ENCODE measurements around the gene C12orf57. TPM values are rescaled to one million over a fixed set of nuclear protein-coding genes. Genes with fewer than 3 reads are reported as not detected.

Gene C12orf57
- total RNA-seq, 1 donor = 336 TPM

DNA sequence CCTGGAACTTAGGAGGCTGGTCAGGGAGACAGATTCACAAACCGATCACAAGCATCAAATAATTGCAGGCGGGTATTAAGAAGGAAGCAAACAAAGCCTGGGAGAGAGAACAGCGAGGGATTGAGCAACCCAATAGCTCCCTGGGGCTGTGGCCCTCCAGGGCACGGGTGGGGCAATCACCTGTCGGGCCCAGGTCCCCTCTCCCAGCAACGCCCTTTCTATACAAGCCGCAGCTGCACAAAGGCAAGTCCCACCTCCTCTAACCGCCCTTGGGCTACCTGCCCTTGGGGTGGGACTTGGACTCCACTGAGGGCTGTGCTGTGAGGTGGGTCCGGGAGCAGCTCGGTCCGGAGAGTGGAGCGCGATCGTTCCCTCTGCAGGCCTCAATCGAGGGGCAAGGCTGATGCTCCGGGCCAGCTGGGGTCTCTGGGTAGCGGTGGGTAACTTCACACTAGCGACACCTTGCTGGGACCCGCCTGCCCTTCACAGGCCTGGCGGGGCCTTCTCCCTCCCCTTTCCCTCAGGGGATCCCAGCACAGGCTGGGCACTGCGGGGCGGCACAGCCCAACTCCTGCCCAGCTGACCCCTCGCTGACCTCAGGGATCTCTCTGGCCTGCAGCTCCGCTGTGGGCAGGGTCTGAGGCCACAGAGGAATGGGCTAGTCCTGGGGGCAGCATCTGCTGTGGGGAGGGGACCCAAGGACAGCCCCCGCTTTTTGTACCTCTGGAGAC, 18.6 kb downstream of the C12orf57 start:
- no peak for DNase-seq (ENCODE audit: low read depth in 2 of 3, low spot score in 2 of 3)

DNA sequence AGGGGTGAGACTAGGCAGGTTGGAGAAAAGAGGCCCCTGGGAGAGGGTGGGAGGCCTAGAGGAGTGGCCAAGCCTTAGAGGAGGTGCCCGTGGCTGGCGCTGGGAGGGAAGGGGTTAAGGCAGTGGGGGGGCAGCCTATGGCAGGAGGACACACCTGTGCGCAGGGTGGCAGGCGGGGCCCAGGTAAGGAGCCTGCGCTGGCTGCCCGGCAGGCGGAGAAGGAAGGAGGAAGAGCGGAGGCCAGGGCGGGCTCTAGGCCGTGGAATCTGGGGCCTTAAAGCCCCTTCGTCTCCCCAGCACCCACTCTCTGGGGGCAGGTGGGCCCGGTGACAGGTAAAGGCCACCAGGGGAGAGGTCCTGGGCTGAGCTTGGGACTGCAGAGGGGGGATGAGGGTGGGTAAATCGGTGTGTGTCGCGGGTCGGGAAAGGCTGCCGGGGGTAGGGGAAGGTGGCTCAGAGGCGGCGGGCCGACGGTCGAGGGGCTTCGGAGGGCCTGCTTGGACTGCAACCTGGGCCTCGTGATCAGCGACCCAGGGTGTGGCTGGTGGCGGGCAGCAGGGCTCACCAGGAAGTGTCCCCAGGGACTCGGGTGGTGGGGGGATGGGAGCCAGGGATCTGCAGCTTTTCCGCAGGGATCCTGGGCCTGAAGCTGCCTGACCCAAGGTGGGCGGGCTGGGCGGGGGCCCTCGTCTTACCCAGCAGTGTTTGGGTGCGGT, 19.4 kb downstream of the C12orf57 start:
- DNase-seq (ENCODE audit: low read depth in 2 of 3, low spot score in 2 of 3) = no peak

DNA sequence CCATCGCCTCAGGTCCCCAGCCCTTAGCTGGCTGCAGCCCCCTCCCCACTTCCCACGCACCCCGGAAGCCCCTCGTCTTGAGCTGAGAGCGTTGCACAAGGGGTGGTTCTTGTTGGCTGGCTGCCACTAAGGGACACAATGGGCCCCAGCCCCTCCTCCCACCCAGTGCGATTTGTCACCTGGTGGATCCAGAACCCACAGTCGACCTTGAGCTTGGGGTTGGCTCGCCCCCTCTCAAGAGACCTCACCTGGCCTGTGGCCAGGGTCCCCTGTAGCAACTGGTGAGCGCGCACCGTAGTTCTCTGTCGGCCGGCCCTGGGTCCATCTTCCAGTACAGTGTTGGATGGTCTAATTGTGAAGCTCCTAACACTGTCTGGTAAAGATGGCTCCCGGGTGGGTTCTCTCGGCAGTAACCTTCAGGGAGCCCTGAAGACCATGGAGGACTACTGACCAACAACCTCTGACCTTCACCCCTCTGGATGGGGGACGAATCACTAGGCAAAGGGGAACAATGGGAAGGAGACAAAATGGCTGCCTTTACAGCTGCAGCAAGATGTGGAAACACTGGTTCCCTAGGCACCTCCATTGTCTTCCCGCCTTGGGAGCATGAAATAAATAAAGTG, 20.1 kb downstream of the C12orf57 start:
- DNase-seq (ENCODE audit: low read depth in 2 of 3, low spot score in 2 of 3) = no peak

- DNase-seq (ENCODE audit: low read depth in 2 of 3, low spot score in 2 of 3) = no peak
Observed at GRCh38 chr12:6964605-6965025, 20.8 kb downstream of the C12orf57 start.

DNA sequence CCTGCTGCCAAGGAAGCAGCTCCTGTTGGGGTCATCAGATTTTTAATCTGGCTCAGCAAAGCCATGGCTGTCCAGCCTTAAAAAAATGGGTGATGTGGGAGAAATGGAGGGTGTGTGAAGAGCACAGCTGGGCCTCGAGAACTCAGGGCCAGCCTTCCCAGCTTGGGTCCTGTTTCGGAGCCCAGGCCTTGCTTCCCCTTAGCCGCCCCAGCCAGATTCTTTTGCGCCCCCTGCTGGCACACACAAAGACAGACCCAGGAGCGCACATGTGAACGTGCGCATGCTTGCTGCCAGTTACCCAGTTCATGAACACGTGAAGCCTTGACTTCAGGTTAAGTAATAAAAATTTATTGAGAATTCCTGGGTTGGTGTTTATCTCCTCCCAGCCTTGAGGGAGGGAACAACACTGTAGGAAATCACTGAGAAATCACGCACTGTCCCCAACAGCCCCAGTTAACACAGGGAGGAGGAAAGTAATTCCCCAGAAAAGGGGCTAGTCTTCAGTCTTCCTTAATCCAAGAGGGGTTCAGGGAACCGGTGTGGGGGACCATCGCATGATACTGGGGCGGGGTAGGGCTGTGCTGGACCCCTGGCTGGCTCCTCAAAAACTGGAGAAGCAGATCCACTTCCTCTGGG, 21.3 kb downstream of the C12orf57 start:
- peak; percentile 86 to 94 (median 89) for DNase-seq (ENCODE audit: low read depth in 2 of 3, low spot score in 2 of 3)

- no peak for DNase-seq (ENCODE audit: low read depth in 2 of 3, low spot score in 2 of 3)
Observed at GRCh38 chr12:6965714-6966113, 21.9 kb downstream of the C12orf57 start.

DNA sequence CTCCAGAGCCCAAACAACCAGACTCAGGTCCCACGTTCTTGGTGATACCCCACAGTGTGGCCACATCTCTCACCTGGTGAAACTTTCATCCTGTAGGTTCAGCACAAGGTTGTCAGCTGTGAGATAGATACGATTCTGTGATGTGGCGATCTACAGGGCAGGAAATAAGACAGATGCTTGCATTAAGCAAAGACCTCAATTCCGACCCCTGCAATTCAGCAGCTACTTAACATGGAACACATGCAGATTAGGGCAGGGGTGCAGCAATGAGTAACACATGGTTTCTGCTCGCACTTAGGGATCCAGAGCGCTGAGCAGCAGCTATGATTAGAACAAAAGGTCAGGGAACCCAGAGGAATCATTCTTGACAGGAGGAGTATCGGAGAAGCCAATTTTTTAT, 22.5 kb downstream of the C12orf57 start:
- no peak for DNase-seq (ENCODE audit: low read depth in 2 of 3, low spot score in 2 of 3)

DNA sequence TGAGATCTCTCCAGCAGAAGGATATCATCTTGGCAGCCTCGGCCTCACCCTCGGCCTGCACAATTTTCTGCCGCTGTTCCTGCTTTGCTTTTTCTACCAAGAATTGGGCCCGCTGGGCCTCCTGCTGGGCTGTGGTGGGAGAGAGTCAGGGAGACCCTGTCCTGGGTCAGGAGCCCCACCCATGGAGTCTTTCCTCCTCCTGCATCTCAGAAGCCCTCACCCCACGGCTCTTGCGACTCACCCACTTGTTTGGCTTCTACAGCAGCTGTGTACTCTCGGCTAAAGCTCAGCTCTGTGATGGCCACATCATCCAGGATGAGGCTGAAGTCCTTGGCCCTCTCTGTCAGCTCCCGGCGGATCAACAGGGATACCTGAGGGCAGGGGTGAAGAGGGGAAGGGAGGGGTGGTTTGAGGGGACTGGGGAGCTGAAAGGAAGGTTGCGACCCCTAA, 23.9 kb downstream of the C12orf57 start:
- no peak for DNase-seq (ENCODE audit: low read depth in 2 of 3, low spot score in 2 of 3)

DNA sequence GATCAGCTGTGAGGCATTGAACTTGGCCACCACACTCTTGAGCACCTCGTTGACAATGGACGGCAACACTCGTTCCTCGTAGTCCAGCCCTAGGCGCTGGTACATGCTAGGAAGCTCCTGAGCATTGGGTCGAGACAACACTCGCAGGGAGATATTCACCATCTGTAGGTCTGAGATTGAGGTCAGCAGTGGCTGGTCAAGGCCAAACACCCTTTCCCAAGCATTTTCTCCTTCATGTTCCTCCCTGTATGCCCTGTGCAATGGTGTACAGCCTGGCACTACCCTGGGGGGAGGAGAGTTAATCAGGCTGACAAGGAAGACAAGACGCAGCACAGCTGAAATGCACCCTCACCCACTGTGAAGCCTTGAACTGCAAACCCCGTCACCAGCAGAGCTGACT, 24.6 kb downstream of the C12orf57 start:
- DNase-seq (ENCODE audit: low read depth in 2 of 3, low spot score in 2 of 3) = no peak

GRCh38 chr12:6970096-6970527, 26.3 kb downstream of the C12orf57 start:
- DNase-seq (ENCODE audit: low read depth in 2 of 3, low spot score in 2 of 3) = no peak

DNA sequence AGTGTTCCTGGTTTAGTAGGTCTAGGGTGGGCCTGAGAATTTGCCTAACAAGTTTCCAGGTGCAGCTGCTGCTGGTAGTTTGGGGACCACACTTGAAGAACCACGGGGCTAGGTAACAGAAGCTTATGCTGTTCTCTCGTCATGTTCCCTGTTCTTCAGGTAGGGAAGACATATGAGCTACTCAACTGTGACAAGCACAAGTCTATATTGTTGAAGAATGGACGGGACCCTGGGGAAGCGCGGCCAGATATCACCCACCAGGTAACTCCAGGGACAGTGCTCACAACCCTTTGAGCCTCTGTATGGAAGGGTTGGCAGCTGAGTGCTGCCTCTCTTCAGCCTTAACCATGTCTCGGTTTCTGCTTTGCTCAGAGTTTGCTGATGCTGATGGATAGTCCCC, 30.4 kb downstream of the C12orf57 start:
- DNase-seq (ENCODE audit: low read depth in 2 of 3, low spot score in 2 of 3) = no peak

DNA sequence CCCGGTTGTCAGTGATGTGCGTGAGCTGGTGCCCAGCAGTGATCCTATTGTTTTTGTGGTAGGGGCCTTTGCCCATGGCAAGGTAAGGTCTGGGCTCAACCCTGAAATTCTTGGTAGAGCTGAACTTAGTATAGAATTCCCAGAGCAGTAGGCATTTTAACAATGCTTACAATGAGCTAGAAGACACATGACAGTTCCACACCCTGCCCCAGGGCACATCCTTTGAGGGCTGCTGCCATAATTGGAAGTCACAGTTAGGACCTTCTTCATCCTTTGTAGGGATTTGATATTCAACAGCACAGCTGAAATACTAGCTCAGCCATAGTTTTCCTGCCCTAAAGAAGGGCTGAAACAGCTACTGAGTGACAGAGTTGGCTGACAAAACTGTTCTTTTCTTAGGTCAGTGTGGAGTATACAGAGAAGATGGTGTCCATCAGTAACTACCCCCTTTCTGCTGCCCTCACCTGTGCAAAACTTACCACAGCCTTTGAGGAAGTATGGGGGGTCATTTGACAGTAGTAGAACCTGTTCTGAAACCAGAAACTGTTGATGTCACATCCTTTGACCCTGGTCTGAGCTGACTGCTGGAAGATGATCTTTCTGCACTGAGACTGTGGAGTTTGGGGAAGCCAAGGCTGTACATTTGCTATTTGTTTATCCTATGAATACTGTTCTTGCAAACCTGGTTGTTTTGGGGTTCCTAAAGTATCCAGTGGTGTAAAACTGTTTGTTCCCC, 31.6 kb downstream of the C12orf57 start:
- DNase-seq (ENCODE audit: low read depth in 2 of 3, low spot score in 2 of 3) = no peak

DNA sequence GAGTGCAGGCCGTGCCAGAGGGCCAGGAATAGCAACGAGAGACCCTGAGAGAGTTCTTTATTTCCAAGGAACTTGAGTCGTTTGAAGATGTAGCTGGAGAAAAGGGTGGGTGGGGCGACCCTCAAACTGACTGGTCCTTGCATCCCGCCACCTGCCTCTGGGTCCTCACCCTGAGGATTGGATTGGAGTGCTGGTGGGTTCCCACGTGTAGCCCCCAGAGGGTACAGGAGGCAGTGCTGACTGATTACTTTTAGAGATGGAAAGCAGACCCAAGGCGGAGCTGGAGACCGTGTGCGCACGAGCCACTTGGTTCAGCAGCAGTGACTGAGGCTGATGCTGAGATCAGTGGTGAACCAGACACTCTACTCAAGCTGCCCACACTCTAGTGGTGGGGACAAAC, 33.8 kb downstream of the C12orf57 start:
- no peak for DNase-seq (ENCODE audit: low read depth in 2 of 3, low spot score in 2 of 3)

GRCh38 chr12:6978188-6978587, 34.4 kb downstream of the C12orf57 start:
- DNase-seq (ENCODE audit: low read depth in 2 of 3, low spot score in 2 of 3) = no peak

DNA sequence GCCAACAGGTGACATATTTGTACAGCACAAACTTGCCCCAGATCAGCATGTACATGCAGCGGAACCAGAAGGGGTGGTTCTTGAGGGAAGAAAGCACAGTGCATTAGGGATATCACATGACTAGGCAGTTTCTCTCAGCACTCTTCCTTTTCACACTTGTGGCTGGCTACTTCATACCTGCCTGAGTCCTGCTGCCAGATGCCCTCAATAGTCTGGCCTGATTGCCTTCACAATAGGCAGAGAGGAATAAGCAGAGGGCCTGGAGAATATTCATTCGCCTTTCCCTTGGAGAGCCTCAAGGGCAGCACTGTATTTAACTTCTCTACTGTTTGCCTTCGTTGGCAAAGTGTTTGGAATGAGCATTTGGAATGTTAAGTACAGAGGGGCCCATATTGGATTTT, 34.8 kb downstream of the C12orf57 start:
- no peak for DNase-seq (ENCODE audit: low read depth in 2 of 3, low spot score in 2 of 3)

DNA sequence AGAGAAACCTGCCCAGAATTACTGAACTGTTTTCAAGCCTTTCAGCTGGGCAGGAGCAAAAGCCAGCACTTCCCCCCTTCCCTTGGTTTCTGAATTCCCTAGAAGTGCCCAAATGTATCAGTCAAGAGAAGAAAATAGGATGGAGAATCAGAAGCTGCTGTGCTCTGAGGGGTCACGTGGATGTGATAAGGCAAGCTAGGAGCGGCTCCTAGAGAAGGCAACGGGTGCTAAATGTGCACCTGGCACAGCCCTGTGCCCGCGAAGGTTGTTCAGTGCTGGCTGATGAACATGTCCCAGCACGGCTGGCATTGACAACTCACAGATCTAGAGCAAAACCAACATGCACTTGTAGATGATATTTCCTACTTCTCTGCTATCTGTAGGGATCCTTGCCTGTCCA, 35.2 kb downstream of the C12orf57 start:
- no peak for DNase-seq (ENCODE audit: low read depth in 2 of 3, low spot score in 2 of 3)

DNA sequence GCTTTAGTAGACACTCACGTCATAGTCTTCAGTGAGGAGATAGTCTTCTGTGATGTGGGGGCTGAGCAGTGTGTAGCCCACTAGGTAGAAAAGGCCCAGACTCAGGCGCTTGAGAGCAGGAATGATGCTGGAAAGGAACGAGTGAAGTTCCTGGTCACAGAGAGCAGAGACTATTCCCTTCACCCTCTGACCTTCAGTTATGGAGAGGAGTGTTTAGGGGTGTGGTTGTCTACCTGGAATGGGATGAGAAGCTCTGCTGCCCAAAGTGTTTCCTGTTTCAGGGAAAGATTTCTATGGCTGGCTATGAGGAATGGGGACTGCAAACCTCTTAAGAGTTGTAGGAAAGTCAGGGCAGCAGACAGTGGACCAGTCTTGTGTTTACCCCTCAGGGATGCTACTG, 35.6 kb downstream of the C12orf57 start:
- DNase-seq (ENCODE audit: low read depth in 2 of 3, low spot score in 2 of 3) = no peak

GRCh38 chr12:6980075-6980474, 36.3 kb downstream of the C12orf57 start:
- DNase-seq (ENCODE audit: low read depth in 2 of 3, low spot score in 2 of 3) = no peak

DNA sequence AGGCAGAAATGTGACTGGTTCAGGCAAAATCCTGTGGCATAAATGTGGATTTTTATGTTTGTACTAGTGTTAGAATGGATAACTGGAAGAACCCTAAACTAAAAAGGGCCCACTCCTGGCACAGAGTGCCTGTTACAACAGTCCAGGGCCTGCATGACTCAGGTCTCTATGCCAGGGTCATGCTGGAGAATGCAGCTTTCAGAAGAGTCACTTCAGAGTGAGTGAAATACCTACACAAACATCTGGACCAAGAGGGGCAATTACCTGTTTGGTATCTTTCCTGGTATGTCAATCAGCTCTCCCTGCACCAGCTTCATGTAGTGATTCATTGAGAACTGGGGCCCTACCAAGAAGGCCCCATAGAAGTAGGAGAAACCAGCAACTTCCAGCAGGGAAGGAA, 36.9 kb downstream of the C12orf57 start:
- DNase-seq (ENCODE audit: low read depth in 2 of 3, low spot score in 2 of 3) = no peak

GRCh38 chr12:6981152-6982052, 37.6 kb downstream of the C12orf57 start:
- no peak for DNase-seq (ENCODE audit: low read depth in 2 of 3, low spot score in 2 of 3)

All from hematopoietic multipotent progenitor cell (in vitro differentiated cells).